Measurements from ENCODE around the gene ANKS1B.
"Not testable (repeated sequence)": the region's sequence is repeated elsewhere in the genome, so short reads cannot be mapped to it uniquely, and the experiment has no call there.

The ANKS1B gene

DNA sequence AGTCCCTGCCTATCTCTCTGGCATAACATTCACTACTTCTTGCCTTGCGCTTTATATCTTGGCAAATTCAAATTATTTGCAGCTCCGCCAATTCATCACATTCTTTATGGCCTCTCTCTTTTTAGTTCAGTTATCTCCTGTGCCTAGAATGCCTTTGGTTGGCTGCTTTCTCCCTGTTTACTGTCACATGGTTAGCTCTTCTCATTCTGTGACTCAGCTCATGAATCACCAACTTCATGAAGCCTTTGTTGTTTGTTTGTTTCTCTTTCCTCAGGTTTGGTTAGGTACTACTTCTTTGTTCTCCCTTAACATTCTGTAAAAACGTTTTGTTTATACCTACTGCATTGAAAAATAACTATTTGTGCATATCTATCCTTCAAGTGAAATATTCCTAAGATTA lies 713.7 kb downstream of the ANKS1B start:
- DNase-seq (ENCODE audit: low read depth, low spot score): no peak

DNA sequence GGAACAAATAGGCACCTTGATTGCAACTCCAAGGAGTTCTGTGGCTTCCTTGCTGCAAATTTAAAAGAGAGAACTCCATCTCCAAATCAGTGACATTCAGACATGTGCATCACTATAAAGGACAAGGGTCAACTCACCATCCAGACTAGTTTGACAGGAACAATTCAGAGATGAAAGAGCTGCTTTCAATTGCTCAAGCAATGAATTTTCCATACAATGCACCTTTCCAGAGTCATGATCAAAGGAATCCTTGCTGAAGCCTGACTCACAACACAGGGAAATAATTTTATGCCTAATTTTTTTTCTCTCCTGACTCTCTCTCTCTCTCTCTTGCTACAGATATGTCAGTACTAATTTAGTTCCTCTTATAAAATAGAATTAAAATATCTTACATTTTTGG lies 717.7 kb downstream of the ANKS1B start:
- no peak for DNase-seq (ENCODE audit: low read depth, low spot score)

DNA sequence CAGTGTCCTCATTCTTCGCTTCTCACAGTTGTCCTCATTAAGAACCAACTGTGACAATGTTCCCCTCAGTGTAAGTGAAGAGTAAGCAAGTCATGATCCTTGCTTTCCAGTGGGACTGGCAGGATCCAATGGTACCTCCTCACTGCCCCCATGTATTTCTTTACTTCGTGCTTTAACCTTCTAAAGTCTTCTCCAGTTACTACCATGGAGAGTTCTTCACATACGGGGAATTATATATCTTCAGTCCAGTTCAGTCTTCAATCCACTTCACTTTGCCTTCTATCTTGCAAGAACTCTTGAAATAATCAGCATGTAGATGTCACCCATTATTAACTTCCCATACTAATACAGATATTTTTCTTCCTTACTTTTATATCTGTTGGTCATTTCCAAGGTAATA lies 719.1 kb downstream of the ANKS1B start:
- no peak for DNase-seq (ENCODE audit: low read depth, low spot score)

DNA sequence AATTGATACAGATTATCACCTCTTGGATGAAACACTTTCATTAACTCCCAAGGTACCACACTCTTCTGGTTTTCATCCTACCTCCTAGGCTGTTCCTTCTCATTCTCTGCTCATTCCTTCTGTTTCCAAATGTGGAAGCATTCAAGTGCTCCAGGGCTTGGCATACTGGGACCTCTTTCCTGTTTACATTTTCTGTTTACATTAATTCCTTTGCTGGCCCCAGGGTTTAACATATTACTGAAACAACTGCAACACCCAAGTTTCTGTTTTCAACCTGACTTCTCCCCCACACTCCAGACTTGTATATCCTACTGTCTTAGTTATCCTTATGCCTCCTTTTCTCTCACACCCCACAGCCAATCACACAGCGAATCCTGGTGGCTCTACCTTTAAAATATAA lies 723.5 kb downstream of the ANKS1B start:
- DNase-seq (ENCODE audit: low read depth, low spot score): no peak

DNA sequence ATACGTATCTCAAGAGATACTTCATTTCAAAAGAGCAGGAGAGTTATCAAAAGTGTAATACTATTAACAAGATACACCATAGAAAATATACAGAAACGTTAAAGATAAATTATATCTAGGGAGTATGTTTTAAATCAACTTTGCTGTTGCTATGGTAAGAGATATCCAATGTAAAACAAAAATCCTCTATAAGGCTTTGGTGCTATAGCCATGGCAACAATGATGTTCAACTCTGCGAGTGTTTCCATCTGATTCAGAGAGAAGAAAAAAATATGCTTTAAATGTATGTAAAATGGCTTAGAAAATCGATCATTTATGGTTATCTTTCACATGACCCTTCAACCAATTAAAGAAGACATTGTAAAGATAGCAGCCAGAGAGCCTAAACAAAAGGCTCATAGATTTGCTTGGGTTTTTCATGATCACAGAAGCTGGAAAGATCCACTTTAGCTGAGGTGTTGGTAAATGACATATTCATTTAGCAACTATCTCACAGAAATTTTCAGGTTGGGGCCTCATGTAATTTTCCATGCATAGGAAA lies 724.2 kb downstream of the ANKS1B start:
- DNase-seq (ENCODE audit: low read depth, low spot score): no peak

DNA sequence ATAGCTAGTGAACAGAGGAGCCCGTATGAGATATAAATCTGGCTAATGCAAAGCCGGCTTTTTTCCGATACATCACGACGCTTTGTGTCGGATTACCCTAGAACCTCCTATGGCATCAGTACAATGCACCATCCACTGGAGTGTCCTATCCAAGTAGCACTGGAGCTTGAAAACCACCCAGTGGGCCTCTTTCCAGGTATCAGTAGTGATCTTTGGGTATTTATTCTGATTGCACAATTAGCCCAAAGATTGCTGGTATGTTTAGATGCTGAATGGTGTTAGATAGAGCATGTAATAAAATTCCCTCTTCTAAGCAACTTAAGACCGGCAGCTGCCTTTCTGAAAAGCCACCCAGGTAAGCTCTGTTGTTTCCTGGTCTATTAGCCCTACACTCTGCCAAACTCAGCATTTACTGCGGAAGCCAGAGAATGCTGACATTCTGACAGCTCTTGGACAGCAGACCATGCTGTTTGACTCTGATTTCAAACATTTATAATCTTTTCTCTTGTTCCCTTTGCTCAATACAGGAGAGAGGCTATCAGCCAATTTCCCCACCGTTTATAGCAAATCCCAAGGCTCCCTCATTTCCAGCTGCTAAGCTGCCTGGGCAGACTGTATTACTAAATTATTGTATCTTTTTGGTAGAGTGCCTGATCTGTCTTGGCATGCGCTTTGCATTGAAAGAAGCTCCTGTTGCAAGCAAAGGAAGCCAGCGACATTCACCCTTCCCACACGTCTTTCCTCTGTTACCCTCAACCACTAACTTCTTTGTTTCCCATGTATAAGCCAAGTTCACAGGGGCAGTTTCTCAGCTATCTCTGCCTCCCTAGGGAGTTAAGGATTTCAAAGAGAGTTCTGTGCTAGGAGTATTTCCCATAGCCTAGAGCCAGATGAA lies 725.4 kb downstream of the ANKS1B start:
- DNase-seq (ENCODE audit: low read depth, low spot score): no peak

DNA sequence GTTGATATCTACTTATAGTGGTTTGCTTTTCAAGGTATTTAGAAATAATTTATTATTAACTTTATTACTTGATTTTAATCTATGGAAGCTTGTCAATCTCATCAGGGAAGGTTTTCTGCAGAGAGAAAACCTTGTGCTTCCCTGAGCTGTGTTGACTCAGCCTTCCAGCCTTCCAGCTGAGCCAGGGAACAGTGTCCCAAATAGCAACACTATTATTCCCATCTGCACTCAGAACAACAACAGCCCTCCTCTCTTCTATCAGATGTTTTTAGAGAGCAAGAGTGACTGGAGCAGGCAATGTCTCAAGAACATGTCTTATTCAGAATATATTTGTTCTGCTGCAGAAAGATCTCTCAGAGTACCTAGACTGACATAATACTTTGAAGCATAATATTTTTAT lies 727.1 kb downstream of the ANKS1B start:
- DNase-seq (ENCODE audit: low read depth, low spot score): no peak

DNA sequence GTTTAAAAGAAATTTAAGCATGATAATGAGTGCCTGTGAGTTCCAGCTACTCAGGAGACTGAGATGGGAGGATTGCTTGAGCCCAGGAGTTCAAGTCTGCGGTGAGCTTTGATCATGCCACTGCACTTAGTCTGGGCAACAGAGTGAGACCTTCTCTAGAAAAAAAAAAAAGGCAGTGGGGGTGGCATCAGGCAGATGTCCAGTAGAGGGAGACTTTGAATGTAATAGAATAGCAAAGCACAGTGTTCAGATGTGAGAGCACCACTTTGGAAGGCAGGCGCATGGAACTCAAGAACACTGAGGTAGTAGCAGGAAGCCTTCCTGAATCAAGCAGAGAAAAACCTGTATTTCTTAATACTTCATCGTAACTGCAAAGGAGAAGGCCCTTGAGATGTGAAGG lies 731.7 kb downstream of the ANKS1B start:
- no peak for DNase-seq (ENCODE audit: low read depth, low spot score)

DNA sequence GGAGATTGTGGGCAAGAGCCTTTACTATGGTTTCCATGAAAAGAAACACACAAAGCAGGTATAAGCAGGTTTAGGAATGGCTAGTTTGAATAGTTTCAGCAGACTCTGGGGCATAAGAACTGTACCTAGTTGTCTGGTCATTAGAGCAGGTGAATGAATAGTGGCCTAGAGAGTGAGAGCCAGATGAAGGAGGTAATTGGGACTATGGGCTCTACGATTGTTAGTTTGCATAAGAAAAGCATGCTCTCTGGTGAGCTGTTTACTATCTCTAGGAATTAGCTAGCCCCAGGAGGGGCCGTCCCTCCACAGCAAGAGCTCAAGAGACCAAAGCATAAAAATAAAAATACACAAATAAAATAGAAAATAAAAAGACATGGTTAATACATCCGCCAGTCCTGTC lies 734.6 kb downstream of the ANKS1B start:
- DNase-seq (ENCODE audit: low read depth, low spot score): no peak

DNA sequence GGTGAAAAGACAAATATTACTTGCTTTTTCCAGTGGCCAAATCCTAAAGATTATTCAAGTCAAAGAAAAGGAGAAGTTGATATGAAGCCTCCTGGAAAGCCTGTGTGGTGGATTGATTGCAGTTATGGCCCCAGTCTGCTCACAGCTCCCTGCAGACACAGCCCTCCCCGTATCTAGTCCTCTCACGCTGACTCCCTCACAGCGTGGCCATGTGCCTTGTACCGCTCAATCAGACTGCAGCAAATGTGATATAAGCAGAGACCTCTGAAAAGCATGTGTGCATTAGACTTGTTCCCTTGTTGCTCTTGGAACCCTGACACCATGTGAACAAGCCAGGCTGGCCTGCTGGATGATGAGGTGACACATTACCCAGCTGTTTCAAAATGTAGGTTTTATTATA lies 735.2 kb downstream of the ANKS1B start:
- DNase-seq (ENCODE audit: low read depth, low spot score): no peak

DNA sequence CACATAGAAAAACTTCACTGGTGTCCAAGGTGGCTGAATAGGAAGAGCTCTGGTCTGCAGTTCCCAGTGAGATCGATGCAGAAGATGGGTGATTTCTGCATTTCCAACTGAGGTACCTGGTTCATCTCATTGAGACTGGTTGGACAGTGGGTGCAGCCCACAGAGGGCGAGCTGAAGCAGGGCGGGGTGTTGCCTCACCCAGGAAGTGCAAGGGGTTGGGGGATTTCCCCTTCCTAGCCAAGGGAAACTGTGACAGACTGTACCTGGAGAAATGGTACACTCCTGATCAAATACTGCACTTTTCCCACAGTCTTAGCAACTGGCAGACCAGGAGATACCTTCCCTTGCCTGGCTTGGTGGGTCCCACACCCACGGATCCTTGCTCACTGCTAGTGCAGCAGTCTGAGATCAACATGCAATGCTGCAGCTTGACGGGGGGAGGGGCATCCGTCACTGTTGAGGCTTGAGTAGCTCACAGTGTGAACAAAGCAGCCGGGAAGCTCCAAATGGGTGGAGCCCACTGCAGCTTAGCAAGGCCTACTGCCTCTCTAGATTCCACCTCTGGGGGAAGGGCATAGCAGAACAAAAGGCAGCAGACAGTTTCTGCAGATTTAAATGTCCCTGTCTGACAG lies 746.7 kb downstream of the ANKS1B start:
- DNase-seq (ENCODE audit: low read depth, low spot score): not testable (repeated sequence)

DNA sequence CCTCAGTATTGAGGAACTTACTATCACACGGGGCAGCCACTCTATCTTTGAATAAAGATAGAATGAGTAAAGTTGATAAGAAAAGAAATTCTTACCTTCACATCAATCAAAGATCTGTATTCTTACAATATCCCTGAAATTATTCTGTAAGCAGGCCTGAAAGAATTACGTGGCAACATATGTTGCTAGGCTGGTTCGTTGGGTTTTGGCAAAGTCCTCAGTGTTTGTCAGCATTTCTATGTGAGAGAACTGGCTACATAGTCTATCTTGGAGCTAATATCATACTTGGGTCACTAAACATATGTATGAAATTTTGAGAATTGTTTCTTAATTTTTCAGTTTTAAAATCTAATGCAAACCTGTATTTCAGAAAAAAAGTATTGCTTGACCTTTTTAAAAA lies 749.4 kb downstream of the ANKS1B start:
- DNase-seq (ENCODE audit: low read depth, low spot score): no peak

DNA sequence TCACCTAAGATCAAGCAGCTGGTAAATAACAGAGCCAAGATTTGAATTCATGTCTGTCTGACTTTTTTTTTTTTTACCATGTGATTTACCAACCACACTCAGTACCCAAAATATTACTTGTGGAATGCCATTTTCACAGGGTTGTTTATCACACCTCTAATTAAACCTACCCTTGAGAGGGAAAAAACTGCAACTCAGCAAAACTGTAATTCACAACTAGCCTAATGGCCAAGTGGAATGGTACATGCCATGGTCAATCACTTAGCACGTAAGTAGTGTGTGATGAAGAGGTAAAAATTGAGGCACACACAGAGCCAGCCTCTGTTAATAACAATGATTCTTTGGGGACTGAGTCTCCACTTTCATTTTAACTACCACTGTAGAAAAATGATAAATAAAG lies 750.0 kb downstream of the ANKS1B start:
- no peak for DNase-seq (ENCODE audit: low read depth, low spot score)

DNA sequence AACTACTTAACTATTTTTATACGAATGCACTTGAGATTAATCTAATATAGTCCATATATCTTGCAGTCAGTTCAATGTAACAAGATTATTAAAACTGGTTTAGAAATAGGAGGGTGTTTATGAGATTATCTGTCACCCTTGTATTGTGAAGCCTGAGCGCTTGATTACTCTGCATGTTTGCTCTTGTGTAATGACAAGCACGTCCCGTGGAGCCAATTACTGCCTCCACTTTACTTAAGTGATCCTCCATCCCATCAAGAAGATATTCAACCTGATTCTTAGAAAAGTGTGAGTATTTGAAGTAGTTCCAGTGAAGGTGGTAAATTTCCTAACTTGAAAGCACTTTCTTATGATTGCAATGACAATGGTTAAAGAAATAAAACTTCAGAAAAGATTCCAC lies 752.4 kb downstream of the ANKS1B start:
- DNase-seq (ENCODE audit: low read depth, low spot score): no peak

DNA sequence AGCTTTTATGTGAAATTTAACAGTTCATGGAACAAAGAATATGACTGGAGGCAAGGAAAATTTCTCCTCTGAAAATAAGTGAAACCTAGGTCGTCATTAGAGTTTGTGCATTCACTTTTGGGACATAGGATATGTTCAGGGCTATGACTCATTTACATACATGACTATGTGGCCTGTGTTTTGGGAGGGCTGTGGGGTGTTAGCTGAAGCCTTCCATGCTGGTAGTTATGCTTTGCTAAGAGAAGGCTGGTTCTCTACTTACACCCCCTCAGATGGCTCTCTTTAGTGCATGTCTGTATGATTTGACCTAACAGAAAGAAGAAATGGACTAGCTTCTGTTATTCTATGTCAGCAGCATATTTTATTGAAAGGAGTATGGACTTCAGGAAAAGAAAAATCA lies 753.7 kb downstream of the ANKS1B start:
- no peak for DNase-seq (ENCODE audit: low read depth, low spot score)

DNA sequence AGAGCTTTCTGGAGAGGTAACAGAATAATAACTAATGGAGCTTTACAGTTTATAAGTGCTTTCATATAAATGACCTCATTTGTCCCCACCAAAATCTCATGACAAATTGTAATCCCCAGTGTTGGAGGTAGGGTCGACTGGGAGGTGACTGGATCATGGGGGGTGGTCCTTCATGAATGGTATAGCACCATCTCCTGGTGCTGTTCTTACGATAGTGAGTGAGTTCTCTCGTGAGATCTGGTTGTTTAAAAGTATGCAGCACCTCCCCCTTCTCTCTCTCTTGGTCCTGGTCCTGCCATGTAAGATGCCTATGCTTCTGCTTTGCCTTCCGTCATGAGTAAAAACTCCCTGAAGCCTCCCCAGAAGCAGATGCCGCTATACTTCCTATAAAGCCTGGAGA lies 760.5 kb downstream of the ANKS1B start:
- no peak for DNase-seq (ENCODE audit: low read depth, low spot score)

DNA sequence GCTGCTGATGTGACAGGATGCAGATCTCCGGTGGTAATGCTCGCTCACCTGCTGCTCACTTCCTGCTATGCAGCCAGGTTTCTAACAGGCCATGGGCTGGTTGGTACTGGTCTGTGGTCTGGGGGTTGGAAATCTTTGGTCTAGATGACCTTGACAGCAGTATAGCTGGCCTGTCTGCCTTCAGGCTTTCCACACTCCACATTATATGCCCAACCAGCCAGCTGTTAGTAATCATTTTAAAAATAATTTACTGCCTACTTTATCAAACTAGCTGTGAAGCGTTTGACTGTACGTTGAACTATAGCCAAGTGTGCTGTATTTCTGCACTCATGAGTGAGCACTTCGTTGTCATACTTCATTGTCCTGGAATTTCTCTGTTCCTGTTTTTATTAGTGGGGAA lies 761.2 kb downstream of the ANKS1B start:
- no peak for DNase-seq (ENCODE audit: low read depth, low spot score)

DNA sequence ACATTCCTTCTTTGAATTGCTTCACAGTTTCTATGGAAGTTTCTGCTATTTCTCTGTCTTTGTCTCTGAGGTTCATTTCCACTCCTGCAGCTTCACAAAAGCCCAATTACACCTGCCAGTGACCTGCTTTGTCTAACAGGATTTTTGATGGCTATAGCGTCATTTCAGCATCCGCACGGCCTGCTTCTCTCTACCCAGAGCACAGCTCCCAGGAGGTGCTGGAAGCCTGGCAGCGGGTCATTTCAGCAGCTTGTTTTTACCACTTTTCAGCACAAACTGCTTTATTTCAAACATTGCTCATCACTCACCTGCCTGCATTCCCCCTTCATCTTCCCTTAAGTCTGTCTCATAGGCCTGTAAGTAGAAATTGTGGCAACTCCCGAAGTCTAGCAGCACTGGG lies 771.7 kb downstream of the ANKS1B start:
- no peak for DNase-seq (ENCODE audit: low read depth, low spot score)

DNA sequence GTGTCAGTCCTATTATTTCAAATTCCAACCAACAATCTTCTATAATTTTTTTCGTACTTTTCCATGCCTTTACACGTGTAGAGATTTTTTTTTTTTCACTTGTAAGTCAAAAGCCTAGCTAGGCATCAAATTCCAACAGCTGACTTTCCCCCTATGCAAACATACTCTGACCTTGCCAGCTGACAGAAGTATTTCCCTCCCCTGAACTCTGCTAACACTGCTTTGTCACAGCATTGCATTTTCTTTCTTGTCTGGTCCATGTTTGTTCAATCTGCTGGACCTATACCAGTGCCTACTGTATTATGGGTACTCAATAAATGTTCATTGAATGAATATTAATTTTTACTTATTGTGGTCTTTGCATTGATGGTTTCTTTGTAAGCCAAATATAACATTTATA lies 772.5 kb downstream of the ANKS1B start:
- no peak for DNase-seq (ENCODE audit: low read depth, low spot score)

DNA sequence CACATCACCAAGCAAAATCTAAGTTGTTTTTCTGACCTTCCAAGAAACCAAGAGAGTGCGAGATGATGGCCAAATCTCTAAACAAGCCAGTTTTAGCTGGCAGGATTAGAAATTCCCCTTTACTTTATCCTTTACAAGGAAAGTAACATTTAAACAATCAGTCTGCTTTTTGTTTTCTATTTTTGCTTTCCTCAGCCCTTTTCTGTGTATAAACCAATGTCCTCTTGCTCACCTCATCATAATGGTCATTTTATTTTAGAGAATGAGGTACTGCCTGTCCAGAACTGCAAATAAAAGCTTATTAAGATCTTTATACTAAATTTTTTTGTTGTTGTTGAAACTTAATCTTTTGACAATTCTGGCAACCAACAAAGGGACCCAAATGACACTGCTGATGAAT lies 779.6 kb downstream of the ANKS1B start:
- DNase-seq (ENCODE audit: low read depth, low spot score): no peak

DNA sequence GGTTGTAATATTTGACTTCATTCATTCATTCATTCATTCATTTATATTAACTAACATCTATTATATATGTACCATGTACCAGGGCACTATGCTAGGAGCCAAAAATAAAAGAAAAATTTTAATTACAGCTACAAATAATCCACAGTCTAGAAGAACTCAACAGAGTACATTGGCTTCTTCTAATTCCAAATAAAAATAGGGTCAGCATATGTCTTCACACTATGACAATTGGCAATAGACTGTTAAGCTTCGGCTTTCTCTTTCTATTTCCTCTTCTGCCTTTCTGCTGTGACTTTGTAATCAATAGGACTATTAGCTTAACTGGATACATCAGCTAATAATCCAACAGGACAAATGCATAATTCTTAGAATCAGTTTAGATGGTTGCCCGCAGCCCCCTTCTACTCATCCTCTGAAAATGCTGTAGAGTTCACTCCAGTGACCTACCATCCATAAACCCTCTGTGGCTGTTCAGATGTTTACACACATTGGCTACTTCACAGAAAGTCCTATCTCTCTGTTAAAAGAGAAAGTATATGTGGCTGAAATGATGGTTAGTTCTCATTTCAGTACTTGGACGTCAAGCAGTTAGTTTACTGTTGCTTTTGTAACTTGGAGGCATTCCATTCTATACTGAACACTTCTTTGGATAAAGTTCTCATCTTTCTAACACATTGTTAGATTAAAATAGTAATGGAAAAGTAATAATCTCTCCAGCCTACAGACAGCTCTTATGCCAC lies 782.7 kb downstream of the ANKS1B start:
- no peak for DNase-seq (ENCODE audit: low read depth, low spot score)

DNA sequence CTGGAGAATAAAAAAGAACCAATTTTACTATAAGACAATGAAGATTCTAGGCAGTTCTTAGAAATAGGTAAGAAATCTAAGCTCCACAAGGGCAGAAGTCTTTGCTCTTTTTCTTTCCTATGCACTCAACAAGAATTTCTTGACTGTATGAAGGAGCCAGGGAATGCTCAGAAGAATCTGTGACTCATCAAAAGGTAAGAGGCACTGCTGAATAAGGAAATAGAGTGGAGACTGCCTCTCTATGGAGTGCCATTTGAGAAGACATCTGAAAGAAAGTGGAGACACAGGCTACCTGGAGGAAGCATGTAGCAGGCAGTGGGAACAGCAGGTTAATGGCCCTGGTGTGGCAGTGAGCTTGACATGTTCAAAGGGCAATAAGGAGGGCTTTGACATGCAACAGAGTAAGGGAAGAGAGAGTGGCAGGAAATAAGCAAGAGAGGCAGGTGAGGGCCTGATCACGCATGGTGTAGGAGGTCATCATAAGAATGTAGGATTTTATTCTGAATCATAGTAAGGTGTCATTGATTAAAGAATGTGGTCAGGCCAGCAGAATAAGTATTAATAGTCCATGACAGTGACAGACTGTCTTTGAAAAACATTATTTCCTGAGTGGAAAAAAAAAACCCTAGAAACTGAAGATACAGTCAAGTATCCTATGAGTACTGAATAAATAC lies 783.9 kb downstream of the ANKS1B start:
- no peak for DNase-seq (ENCODE audit: low read depth, low spot score)

Measured in smooth muscle cell of the brain vasculature (primary cell).